GM12872 (cell line): ENCODE measurements around the gene MIS18A.

ENCODE experiments used
- CTCF ChIP-seq: IDR thresholded peaks from 3 replicates; pipeline ENCODE4 v1.5.1; 2011; ENCODE audit warnings: low read depth, mild to moderate bottlenecking, low read length, moderate library complexity; ENCODE audit not compliant: insufficient read depth

Gene MIS18A

GRCh38 chr21:32278518-32279376 lies at the start of gene MIS18A:
Gene MIS18A (minus strand): TSS chr21:32279049. CDS start chr21:32279014, 35 bp downstream.
- TF ChIP-seq CTCF, result no peak

GRCh38 chr21:32328595-32328994 lies 49.7 kb upstream of the MIS18A start:
- no peak for TF ChIP-seq CTCF

- no peak for TF ChIP-seq CTCF
Measured at GRCh38 chr21:32325706-32326105, 46.9 kb upstream of the MIS18A start.

- no peak for TF ChIP-seq CTCF
Measured at GRCh38 chr21:32322676-32323075, 43.8 kb upstream of the MIS18A start.

GRCh38 chr21:32322103-32322502 lies 43.3 kb upstream of the MIS18A start:
- TF ChIP-seq CTCF, result no peak

GRCh38 chr21:32321480-32321879 lies 42.6 kb upstream of the MIS18A start:
- TF ChIP-seq CTCF, result no peak

- TF ChIP-seq CTCF, result no peak
Measured at GRCh38 chr21:32320726-32321125, 41.9 kb upstream of the MIS18A start.
